ENCODE data around the gene NAP1L1.

NAP1L1 gene, protein sequence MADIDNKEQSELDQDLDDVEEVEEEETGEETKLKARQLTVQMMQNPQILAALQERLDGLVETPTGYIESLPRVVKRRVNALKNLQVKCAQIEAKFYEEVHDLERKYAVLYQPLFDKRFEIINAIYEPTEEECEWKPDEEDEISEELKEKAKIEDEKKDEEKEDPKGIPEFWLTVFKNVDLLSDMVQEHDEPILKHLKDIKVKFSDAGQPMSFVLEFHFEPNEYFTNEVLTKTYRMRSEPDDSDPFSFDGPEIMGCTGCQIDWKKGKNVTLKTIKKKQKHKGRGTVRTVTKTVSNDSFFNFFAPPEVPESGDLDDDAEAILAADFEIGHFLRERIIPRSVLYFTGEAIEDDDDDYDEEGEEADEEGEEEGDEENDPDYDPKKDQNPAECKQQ

GRCh38 chr12:76083904-76084862 lies at the start of gene NAP1L1:
NAP1L1 (minus strand) TSS chr12:76084685; CDS start chr12:76074219, 10,466 bp downstream.
- DNase-seq (ENCODE audit: low spot score), result peak; percentile 99

DNA sequence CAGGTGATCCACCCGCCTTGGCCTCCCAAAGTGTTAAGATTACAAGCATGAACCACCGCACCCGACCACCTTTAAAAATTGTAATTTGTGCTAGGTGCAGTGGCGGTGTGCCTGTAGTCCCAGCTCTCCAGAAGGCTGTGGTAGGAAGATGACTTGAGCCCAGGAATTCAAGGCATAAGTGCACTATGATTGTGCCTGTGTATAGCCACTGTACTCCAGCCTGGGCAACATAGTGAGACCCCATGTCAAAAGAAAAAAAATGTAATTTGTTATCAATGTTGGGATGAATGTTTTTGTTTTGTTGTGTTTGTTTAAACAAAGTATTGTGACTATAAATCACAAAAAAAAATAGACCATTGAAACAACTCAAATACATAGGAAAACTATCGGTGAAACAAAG lies 43.1 kb upstream of the NAP1L1 start:
- no peak for DNase-seq (ENCODE audit: low spot score)

GRCh38 chr12:76124456-76124855 lies 40.0 kb upstream of the NAP1L1 start:
- DNase-seq (ENCODE audit: low spot score), result no peak

GRCh38 chr12:76123259-76124212 lies 39.1 kb upstream of the NAP1L1 start:
- no peak for DNase-seq (ENCODE audit: low spot score)

DNA sequence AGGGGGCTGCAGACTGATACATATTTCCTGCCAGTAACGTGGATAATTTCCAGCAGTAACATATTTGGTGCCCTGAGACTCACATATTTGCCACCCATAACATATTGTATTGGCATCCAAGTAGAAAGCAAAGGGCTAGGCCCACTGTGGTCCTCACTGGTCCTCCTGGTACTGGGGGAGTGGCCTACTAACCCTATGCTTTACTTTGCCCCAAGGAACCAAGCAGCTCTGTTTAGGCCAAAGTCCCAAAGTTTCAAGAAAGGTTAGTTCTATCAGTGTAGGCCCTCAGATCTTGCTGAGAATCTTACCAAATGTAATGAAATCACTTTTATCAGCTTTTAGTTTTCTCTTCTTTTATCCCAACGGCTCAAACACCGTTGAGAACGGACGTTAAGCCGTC lies 35.4 kb upstream of the NAP1L1 start:
- no peak for DNase-seq (ENCODE audit: low spot score)

DNA sequence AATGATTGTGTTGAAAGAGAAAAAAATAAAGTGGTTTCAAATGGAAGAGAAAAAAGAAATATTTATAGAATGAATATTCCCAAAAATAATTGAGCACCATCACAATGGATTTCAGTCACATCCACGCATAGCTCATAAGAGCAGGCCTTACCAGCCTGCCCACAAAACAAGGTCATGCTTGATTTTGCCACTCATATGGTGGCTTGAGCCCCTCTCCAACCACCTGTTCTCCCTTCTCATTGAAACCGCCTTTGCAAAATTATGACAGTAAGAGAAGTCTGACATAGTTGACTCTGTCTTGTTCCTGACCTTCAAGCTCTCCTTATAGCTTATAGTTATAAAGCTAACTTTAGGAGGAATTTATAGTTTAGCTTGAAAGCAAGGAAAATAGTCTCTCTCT lies 33.3 kb upstream of the NAP1L1 start:
- no peak for DNase-seq (ENCODE audit: low spot score)

- DNase-seq (ENCODE audit: low spot score), result no peak
These were observed 32.7 kb upstream of the NAP1L1 start for GRCh38 chr12:76117067-76117691.

- DNase-seq (ENCODE audit: low spot score), result no peak
These were observed 29.6 kb upstream of the NAP1L1 start for GRCh38 chr12:76113800-76114757.

- DNase-seq (ENCODE audit: low spot score), result no peak
These were observed 26.8 kb upstream of the NAP1L1 start for GRCh38 chr12:76111209-76111749.

GRCh38 chr12:76109879-76110278 lies 25.4 kb upstream of the NAP1L1 start:
- no peak for DNase-seq (ENCODE audit: low spot score)

DNA sequence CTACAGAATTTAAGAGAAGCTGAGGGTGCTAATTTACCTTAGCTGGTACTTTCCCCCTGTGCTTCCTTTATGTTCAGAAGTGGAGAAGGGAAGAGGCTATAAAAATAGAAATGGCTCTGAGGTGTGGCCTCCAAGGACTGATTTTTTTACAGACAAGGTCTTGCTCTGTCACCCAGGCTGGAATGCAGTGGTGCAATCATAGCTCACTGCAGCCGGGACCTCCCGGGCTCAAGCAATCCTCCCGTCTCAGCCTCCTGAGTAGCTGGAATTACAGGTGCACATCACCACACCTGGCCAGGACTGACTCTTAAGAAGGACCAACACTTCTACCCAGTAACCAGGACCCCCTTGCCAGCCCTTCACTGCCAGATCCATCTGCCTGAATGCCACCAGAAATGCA lies 23.9 kb upstream of the NAP1L1 start:
- DNase-seq (ENCODE audit: low spot score), result no peak

DNA sequence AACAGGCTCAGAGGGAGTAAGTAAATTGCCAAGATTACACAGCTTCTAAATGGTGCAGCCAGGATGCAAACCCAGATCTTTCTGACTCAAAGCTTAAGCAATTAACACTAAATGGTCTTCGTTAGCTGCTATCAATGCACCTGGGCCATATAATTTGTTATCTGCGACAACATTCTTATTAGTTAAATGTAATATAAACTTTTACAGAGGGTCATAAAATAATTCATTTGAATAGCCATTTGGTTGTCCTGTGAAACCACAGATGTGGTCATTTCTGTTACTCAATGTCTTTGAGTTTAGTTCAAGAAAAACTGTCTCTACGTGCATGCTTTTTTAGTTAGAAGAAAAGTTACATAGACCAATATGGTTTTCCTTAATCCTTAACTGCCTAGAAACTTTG lies 22.1 kb upstream of the NAP1L1 start:
- DNase-seq (ENCODE audit: low spot score), result peak; percentile 41

DNA sequence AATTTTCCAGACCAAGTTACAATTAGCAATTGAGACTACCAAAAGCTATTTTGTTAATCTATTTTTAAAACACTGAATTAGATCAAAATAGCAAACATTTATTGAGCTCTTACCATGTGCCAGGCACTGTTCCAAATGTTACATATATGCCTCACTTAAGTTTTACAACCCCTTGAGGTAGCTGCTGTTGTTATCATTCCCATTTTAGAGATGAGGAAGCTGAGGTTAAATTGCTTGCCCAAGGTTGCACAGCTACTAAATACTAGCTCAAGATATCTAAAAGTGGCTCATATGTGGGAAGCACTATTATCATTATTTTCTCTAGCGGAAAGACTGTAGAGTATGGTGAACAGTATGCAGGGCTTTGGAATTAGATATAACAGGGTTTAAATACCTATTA lies 19.5 kb upstream of the NAP1L1 start:
- no peak for DNase-seq (ENCODE audit: low spot score)

GRCh38 chr12:76101739-76102385 lies 17.4 kb upstream of the NAP1L1 start:
- DNase-seq (ENCODE audit: low spot score), result no peak

- DNase-seq (ENCODE audit: low spot score), result no peak
These were observed 11.7 kb upstream of the NAP1L1 start for GRCh38 chr12:76096079-76096646.

GRCh38 chr12:76094754-76095153 lies 10.3 kb upstream of the NAP1L1 start:
- no peak for DNase-seq (ENCODE audit: low spot score)

GRCh38 chr12:76091246-76091754 lies 6.8 kb upstream of the NAP1L1 start:
- DNase-seq (ENCODE audit: low spot score), result no peak

DNA sequence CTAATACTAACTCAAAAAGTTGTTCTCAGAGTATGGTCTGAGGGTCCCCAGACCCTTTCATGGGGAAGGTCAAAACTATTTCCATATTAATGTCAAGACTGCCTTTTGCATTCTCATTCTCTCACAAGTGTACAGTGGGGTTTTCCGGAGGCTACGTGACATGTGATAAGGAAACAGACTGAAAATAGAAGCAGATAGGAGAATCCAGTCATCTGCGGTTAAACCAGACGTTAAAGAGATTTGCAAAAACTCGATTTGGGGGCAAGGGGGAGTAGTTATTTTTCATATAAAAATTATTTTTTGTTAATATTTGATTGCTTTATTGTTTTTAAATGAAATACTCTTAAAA lies 1.0 kb upstream of the NAP1L1 start:
- DNase-seq (ENCODE audit: low spot score), result no peak
